Peyer's patch (tissue), 4 donors: ENCODE results near the gene CXCL1.

Source experiments
- CTCF ChIP-seq, 6 experiments: fragments of 450-650 bp in 4 of 6; fragments of 200-600 bp in 2 of 6; sonication (generic) in 1 of 6; IDR thresholded peaks; one replicate each; pipeline ENCODE4 v1.5.1; 2017 to 2019; ENCODE audit warnings: antibody characterized with exemption in 6 of 6, mild to moderate bottlenecking in 3 of 6, moderate library complexity in 1 of 6
- POLR2A ChIP-seq, 2 donors: fragments of 450-650 bp; IDR thresholded peaks; one replicate each; pipeline ENCODE4 v1.5.1; 2017; ENCODE audit warnings: antibody characterized with exemption in 2 of 2, mild to moderate bottlenecking in 2 of 2, moderate library complexity in 2 of 2

DNA sequence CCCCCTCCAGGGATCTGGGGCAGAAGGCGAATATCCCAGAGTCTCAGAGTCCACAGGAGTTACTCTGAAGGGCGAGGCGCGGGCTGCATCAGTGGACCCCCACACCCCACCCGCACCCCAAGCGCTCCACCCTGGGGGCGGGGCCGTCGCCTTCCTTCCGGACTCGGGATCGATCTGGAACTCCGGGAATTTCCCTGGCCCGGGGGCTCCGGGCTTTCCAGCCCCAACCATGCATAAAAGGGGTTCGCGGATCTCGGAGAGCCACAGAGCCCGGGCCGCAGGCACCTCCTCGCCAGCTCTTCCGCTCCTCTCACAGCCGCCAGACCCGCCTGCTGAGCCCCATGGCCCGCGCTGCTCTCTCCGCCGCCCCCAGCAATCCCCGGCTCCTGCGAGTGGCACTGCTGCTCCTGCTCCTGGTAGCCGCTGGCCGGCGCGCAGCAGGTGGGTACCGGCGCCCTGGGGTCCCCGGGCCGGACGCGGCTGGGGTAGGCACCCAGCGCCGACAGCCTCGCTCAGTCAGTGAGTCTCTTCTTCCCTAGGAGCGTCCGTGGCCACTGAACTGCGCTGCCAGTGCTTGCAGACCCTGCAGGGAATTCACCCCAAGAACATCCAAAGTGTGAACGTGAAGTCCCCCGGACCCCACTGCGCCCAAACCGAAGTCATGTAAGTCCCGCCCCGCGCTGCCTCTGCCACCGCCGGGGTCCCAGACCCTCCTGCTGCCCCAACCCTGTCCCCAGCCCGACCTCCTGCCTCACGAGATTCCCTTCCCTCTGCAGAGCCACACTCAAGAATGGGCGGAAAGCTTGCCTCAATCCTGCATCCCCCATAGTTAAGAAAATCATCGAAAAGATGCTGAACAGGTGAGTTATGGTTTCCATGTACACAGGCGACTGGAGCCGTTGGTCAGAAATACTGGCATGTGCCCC, at the start of gene CXCL1:
- no peak for TF ChIP-seq CTCF (IDR thresholded peaks at IDR 0.05)
- no peak for TF ChIP-seq POLR2A (IDR thresholded peaks at IDR 0.05)
